Stimulated activated CD8-positive, alpha-beta memory T cell treated with anti-CD3 and anti-CD28 coated beads, Interleukin-12 subunit alpha, Interleukin-12 subunit beta, amount 100 ng/mL, for 24 hours (primary cell): ENCODE data around the gene MEX3D.
A peak's percentile ranks its signal among the peaks of the same experiment; 100 is the strongest.

Source experiments
- DNase-seq: peaks from one replicate; pipeline ENCODE4 v3.0.0-alpha.2; 2020; ENCODE audit errors: extremely low read depth

Gene MEX3D

GRCh38 chr19:1568320-1569019 lies at the start of gene MEX3D:
Gene MEX3D, minus strand, starts transcription at chr19:1568325. Its CDS starts 267 bp downstream, at chr19:1568058.
- DNase-seq, result peak; percentile 60

- no peak for DNase-seq
Measured at GRCh38 chr19:1616875-1617274, 48.8 kb upstream of the MEX3D start.

DNA sequence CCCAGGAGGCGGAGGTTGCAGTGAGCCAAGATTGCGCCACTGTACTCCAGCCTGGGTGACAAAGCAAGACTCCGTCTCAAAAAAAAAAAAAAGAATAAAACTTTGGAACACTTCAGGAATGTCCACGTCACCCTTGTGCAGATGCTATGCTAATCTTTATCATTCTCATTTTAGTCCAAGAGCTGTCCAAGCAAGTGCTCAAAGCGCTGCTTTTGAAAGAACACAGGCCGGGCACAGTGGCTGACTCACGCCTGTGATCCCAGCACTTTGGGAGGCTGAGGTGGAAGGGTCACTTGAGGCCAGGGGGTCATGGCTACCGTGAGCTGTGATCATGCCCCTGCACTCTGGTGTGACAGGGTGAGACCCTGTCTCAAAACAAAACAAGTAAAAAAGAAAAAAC lies 48.3 kb upstream of the MEX3D start:
- no peak for DNase-seq

DNA sequence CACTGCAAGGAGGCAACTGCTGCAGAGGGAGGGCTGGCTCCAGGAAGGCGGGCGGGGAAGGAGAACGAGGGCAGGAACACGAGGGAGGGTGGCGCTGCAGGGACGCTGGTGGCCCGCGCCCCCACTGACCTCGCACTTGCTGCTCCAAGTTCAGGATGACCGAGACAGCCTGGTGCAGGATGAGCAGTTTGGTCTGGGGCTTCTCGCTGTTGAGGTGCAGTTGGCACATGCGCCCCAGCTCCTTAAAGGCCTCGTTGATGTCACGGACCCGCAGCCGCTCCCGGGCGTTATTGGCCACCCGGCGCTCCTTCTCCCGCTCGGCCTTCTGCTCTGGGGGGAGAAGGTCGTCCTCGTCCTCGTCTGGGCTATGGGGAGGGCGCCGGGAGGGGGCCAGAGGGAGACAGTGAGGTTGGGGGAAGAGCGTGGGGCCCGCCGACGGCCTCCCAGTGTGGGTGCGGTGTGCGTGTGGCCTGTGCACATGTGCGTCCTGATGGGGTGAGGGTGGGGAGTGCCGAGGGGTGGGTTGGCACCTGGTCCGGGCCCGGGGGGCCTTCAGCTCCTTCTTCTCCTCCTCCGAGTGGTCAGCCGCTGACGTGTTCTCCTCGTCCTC lies 47.1 kb upstream of the MEX3D start:
- DNase-seq, result no peak

- no peak for DNase-seq
Measured at GRCh38 chr19:1613808-1614570, 45.9 kb upstream of the MEX3D start.

DNA sequence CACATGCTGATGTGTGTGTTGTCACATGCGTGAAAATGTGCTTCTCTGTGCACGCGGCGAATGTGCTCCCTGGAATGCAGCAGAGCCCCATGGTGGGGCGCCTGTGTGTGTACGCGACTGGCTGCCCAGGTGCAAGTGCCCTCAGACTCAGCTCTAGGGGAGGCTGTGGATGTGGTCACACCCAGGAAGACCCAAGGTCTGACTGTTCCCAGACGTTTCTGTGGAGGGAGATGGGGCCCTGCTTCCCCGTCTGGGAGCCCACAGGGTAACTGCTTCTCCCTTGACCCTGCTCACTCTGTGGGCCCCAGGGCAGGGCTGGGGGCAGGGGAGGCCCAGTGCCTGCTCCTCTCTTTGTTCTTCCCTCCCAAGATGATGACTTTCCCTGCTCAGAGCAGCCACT lies 45.0 kb upstream of the MEX3D start:
- DNase-seq, result no peak

- no peak for DNase-seq
Measured at GRCh38 chr19:1612114-1613086, 44.3 kb upstream of the MEX3D start.

GRCh38 chr19:1611353-1611752 lies 43.2 kb upstream of the MEX3D start:
- DNase-seq, result no peak

GRCh38 chr19:1610579-1610978 lies 42.5 kb upstream of the MEX3D start:
- no peak for DNase-seq

- DNase-seq, result no peak
Measured at GRCh38 chr19:1609680-1610474, 41.8 kb upstream of the MEX3D start.

GRCh38 chr19:1609103-1609396 lies 40.9 kb upstream of the MEX3D start:
- no peak for DNase-seq

DNA sequence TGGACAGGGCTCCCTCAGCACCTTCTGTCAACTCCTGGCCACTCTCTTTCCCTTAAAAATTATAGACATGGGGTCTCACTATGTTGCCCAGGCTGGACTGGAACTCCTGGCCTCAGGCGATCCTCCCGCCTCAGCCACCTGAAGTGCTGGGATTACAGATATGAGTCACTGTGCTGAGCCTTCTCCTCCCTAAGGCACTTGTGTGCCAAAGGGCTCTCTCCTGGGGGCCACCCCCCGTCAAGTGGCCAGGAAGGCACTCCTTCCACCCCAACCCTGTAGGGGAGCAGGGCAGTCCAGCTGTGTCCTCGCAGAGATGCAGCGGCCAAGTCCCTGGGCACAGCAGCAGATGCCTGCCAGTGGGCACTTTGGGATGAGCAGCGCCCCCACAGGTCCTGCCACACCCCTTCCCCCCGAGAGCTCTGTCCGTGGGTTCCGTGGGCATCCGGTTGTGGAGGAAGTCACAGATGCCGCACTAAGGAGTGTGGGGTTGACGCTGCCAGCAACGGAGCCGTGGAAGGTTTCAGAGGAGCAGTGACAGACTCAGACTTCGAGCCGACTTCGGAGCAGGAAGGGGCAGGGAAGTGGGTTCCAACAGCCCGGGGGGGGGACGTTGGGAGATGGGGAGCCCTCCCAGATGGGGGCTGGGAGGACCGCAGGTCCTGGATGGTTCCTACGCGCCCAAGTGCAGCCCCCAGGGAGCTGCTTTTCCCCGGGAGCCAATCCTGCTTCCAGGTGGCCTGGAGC lies 40.4 kb upstream of the MEX3D start:
- DNase-seq, result no peak

- no peak for DNase-seq
Measured at GRCh38 chr19:1606138-1606651, 38.1 kb upstream of the MEX3D start.

DNA sequence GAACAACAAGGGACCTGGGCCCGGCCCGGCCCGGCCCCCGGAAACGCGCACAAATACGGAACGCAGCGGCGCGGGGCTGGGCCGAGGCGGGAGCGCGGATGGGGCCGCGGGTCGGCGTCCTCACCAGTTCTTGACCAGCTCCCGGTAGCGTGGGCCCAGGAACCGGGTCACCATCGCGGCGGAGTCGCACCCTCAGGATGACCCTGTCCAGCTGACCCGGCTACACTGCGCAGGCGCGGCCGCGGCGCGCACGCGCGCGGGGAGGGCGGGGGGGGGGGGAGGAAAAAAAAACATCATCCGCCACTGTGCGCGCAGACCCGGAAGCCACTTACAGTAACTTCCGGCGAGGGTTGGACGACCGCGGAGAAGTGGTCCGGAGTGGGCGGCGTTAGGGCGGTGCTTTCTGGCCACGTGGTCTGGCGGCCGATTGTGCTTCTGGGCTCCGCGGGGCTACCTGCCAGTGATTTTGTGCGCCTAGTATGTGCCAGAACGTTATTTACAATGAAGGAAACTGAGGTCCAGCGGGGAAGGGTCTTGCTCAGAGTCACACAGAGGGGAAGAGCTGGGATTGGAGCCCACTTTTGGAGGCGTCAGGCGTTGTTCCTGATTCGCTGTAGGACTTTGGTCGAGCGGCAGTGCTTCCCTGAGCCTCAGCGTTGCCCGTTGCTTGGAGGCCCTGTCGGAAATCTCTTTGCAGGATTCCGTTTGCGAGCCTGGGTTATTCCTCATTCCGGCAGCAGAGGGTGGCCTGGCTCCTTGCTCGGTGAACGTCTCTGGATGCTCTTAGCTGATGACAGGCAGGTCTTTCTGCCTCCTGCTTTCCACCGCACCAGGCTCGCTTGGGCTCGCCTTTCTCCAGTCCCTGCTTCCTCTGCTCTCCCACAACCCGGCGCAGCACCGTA lies 37.4 kb upstream of the MEX3D start, which contains the start of gene UQCR11:
Gene UQCR11 (minus strand): TSS at position 227 of the 902 bp plus-strand sequence. CDS start 53 bp downstream, at position 174.
- DNase-seq, result peak; percentile 86

DNA sequence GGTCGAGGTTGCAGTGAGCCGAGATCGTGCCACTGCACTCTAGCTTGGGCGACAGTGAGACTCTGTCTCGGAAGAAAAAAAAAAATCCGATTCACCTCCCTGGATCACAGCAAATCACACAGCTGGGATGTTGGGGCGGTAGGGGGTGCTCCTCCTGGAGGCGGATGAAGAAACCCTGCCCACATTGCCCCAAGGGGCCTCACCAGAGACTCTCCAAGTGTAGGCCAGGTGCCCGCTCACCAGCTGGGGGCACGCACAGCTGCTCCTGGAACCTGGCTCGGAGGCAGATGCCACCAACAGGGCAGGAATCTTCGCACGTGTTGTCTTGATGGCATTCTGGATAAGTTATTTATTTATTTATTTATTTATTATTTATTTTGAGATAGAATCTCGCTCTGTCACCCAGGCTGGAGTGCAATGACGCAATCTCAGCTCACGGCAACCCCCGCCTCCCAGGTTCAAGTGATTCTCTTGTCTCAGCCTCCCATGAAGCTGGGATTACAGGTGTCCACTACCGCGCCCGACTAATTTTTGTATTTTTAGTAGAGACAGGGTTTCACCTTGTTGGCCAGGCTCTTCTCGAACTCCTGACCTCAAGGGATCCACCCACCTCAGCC lies 34.1 kb upstream of the MEX3D start:
- DNase-seq, result no peak

GRCh38 chr19:1601613-1602064 lies 33.5 kb upstream of the MEX3D start:
- no peak for DNase-seq

DNA sequence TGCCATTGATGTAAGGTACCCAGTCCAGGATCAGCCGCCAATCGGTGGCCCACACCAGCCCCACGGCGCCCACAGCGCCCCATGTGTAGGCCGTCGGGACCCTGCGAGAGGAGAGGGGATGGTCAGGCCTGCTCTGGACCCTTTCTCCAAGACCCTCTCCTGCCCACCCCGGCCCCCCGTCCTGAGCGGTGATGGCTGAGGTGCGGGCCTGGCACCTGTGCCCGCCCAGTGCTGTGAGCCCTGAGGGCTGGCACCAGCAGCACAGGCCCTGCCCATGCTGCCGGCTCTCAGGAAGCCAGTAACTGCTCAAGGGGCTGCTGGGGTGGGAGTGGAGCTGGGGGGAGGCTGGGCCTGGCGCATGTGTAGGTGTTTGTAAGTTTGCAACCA lies 31.3 kb upstream of the MEX3D start:
- DNase-seq, result no peak

GRCh38 chr19:1598777-1599459 lies 30.8 kb upstream of the MEX3D start:
- DNase-seq, result no peak
